ENCODE data around the gene CALU.

CALU gene

GRCh38 chr7:128812514-128813168, 73.5 kb downstream of the CALU start:
- DNase-seq (ENCODE audit: low read depth) = no peak
- no peak overlapping the region for H3K4me3 ChIP-seq (ENCODE audit: low read depth, low read length)

GRCh38 chr7:128814499-128814898, 75.3 kb downstream of the CALU start:
- DNase-seq (ENCODE audit: low read depth) = no peak
- no peak for TF ChIP-seq CTCF (IDR thresholded peaks at IDR 0.05; ENCODE audit: low read depth, low read length, missing control alignments)

More at GRCh38 chr7:128812514-128813168, 73.5 kb downstream of the CALU start:
- TF ChIP-seq CTCF (IDR thresholded peaks at IDR 0.05; ENCODE audit: low read depth, low read length, missing control alignments) = no peak

GRCh38 chr7:128815289-128815942, 76.3 kb downstream of the CALU start:
- DNase-seq (ENCODE audit: low read depth) = no peak
- no peak for TF ChIP-seq CTCF (IDR thresholded peaks at IDR 0.05; ENCODE audit: low read depth, low read length, missing control alignments)
- no peak overlapping the region for H3K4me3 ChIP-seq (ENCODE audit: low read depth, low read length)

More at GRCh38 chr7:128814499-128814898, 75.3 kb downstream of the CALU start:
- H3K4me3 ChIP-seq (ENCODE audit: low read depth, low read length) = no peak overlapping the region

GRCh38 chr7:128818694-128819093, 79.5 kb downstream of the CALU start:
- no peak overlapping the region for H3K4me3 ChIP-seq (ENCODE audit: low read depth, low read length)
- no peak for DNase-seq (ENCODE audit: low read depth)
- TF ChIP-seq CTCF (IDR thresholded peaks at IDR 0.05; ENCODE audit: low read depth, low read length, missing control alignments) = no peak

All from GM12864 (cell line).